Measurements from ENCODE around the gene ALDH1B1.

Gene ALDH1B1

DNA sequence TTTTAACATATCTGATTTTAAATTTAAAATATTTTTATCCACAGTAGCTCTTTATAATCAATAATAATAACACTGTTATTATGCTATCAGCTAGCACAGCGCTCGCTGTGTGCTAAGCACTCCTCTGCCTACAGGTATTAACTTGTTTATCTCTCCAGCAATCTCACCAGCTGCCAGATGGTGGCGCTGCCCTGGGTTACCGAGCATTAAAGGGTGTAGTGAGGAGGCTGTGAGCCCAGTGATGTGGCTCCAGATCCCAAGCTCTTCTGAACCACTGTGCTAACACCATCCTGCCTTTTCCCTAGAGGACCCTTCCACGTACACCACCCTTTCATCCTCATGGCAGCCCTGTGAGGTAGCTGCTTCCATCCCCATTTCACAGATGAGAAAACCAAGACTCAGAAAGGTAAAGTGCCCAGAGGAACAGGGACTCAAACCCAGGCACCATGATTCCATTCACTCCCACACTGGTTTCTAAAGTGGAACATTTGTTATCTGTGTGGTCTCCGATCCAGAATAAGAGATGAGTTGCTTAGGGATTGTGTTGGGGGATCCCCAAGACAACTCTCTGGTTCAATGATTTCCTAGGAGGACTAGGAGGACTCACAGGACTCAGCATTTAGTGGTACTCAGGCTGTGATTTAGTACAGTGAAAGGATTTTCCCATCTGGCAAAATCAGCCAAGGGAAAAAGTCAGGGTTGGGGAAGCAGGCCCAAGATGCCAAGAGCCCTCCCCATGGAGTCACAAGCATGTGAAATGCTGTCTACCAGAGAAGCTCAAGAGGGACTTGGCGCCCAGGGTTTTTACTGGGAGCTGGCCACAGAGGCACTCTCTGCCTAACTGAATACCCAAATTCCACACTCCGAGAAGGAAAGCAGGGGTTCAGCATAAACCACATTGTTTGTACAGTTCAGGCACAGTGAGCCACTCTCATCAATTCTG lies 24.8 kb downstream of the ALDH1B1 start:
- Histone ChIP-seq H3K4me3 (ENCODE audit: low read depth, low read length) (no peak overlapping the region), H3K4me1 (ENCODE audit: control insufficient read depth, insufficient read depth, low read length) (peaks cover 21% of the 10 kb centered on the region), H3K27ac (ENCODE audit: low read depth, low read length) (no peak overlapping the region), H3K9me3 (ENCODE audit: control insufficient read depth, insufficient read depth, low read length) (no peaks in the 10 kb centered on the region), H3K27me3 (ENCODE audit: control insufficient read depth, insufficient read depth, low read length) (peaks cover 1% of the 10 kb centered on the region), H3K36me3 (ENCODE audit: control insufficient read depth, insufficient read depth, low read length) (no peaks in the 10 kb centered on the region), H3K9ac (ENCODE audit: low read depth, low read length) (no peak overlapping the region)

DNA sequence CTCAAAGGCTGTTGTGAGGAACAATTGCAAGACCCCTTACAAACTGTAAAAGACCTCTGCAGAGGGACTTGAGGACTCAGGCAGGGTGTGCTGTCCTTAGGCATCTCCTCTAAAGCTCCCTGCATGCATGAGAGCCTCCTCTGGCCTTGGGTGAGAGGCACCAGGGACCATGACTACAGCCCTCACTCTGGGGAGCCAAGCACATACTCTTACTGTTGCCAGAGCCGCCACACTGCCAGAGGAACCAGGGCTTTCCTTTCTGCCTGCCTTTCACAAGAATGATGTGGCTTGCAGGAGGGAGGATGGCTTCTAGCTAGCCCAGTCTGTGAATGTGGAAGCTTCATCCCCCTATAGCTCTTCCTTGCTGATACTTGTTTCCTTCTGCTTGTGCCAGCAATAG lies 25.9 kb downstream of the ALDH1B1 start:
- Histone ChIP-seq H3K4me3 (ENCODE audit: low read depth, low read length) (no peak overlapping the region), H3K9ac (ENCODE audit: low read depth, low read length) (no peak overlapping the region), H3K4me1 (ENCODE audit: control insufficient read depth, insufficient read depth, low read length) (peaks cover 24% of the 10 kb centered on the region), H3K36me3 (ENCODE audit: control insufficient read depth, insufficient read depth, low read length) (no peaks in the 10 kb centered on the region), H3K27me3 (ENCODE audit: control insufficient read depth, insufficient read depth, low read length) (peaks cover 12% of the 10 kb centered on the region), H3K9me3 (ENCODE audit: control insufficient read depth, insufficient read depth, low read length) (no peaks in the 10 kb centered on the region), H3K27ac (ENCODE audit: low read depth, low read length) (no peak overlapping the region)

DNA sequence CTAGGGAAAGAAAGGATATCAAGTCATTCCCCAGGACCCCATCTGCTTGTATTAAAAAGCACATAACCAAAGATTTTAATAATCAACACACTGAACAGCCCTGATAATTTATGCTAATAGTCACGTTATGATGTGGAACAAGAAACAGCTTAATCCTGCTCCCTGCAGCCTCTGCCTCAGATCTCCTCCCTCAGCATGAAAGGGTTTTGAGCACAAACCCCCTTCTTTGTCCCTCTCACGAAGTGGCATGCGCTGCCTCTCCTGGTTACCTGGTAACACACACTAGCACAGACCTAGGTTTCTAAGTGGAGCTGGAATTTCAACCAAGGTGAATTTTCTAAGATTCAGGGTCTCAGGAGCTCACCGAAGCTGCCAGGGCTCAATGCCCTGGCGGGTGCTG lies 26.7 kb downstream of the ALDH1B1 start:
- Histone ChIP-seq H3K27me3 (ENCODE audit: control insufficient read depth, insufficient read depth, low read length) (peaks cover 17% of the 10 kb centered on the region), H3K4me3 (ENCODE audit: low read depth, low read length) (no peak overlapping the region), H3K4me1 (ENCODE audit: control insufficient read depth, insufficient read depth, low read length) (peaks cover 28% of the 10 kb centered on the region), H3K36me3 (ENCODE audit: control insufficient read depth, insufficient read depth, low read length) (no peaks in the 10 kb centered on the region), H3K9me3 (ENCODE audit: control insufficient read depth, insufficient read depth, low read length) (no peaks in the 10 kb centered on the region), H3K9ac (ENCODE audit: low read depth, low read length) (no peak overlapping the region), H3K27ac (ENCODE audit: low read depth, low read length) (no peak overlapping the region)

- Histone ChIP-seq H3K4me3 (ENCODE audit: low read depth, low read length) (no peak overlapping the region), H3K4me1 (ENCODE audit: control insufficient read depth, insufficient read depth, low read length) (peaks cover 28% of the 10 kb centered on the region), H3K27ac (ENCODE audit: low read depth, low read length) (peak overlapping the region; percentile 85), H3K9ac (ENCODE audit: low read depth, low read length) (no peak overlapping the region), H3K27me3 (ENCODE audit: control insufficient read depth, insufficient read depth, low read length) (peaks cover 40% of the 10 kb centered on the region), H3K9me3 (ENCODE audit: control insufficient read depth, insufficient read depth, low read length) (no peaks in the 10 kb centered on the region), H3K36me3 (ENCODE audit: control insufficient read depth, insufficient read depth, low read length) (no peaks in the 10 kb centered on the region)
These were observed 29.2 kb downstream of the ALDH1B1 start for GRCh38 chr9:38421498-38422211.

GRCh38 chr9:38422555-38423260 lies 30.2 kb downstream of the ALDH1B1 start:
- no peaks in the 10 kb centered on the region for H3K9me3 ChIP-seq (ENCODE audit: control insufficient read depth, insufficient read depth, low read length)
- no peaks in the 10 kb centered on the region for H3K36me3 ChIP-seq (ENCODE audit: control insufficient read depth, insufficient read depth, low read length)
- no peak overlapping the region for H3K9ac ChIP-seq (ENCODE audit: low read depth, low read length)
- H3K4me3 ChIP-seq (ENCODE audit: low read depth, low read length), result no peak overlapping the region
- H3K27ac ChIP-seq (ENCODE audit: low read depth, low read length), result no peak overlapping the region
- H3K4me1 ChIP-seq (ENCODE audit: control insufficient read depth, insufficient read depth, low read length), result peaks cover 35% of the 10 kb centered on the region
- H3K27me3 ChIP-seq (ENCODE audit: control insufficient read depth, insufficient read depth, low read length), result peaks cover 51% of the 10 kb centered on the region

- Histone ChIP-seq H3K27me3 (ENCODE audit: control insufficient read depth, insufficient read depth, low read length) (peaks cover 52% of the 10 kb centered on the region), H3K4me3 (ENCODE audit: low read depth, low read length) (peak overlapping the region; percentile 57), H3K36me3 (ENCODE audit: control insufficient read depth, insufficient read depth, low read length) (no peaks in the 10 kb centered on the region), H3K9ac (ENCODE audit: low read depth, low read length) (no peak overlapping the region), H3K9me3 (ENCODE audit: control insufficient read depth, insufficient read depth, low read length) (no peaks in the 10 kb centered on the region), H3K4me1 (ENCODE audit: control insufficient read depth, insufficient read depth, low read length) (peaks cover 35% of the 10 kb centered on the region), H3K27ac (ENCODE audit: low read depth, low read length) (no peak overlapping the region)
These were observed 30.9 kb downstream of the ALDH1B1 start for GRCh38 chr9:38423273-38423972.

GRCh38 chr9:38423973-38424843 lies 31.7 kb downstream of the ALDH1B1 start, which contains the start of gene IGFBPL1:
IGFBPL1 (minus strand) TSS chr9:38424454; CDS start chr9:38424424, 30 bp downstream.
- H3K9ac ChIP-seq (ENCODE audit: low read depth, low read length), result peak within 1 kb of the TSS; percentile 11; the same call in 1 of the 2 replicates
- peaks cover 29% of the 10 kb centered on the region for H3K4me1 ChIP-seq (ENCODE audit: control insufficient read depth, insufficient read depth, low read length)
- peak within 1 kb of the TSS; percentile 57 for H3K4me3 ChIP-seq (ENCODE audit: low read depth, low read length)
- H3K36me3 ChIP-seq (ENCODE audit: control insufficient read depth, insufficient read depth, low read length), result no peaks in the 10 kb centered on the region
- H3K27me3 ChIP-seq (ENCODE audit: control insufficient read depth, insufficient read depth, low read length), result peaks cover 52% of the 10 kb centered on the region
- H3K27ac ChIP-seq (ENCODE audit: low read depth, low read length), result no peak within 1 kb of the TSS
- H3K9me3 ChIP-seq (ENCODE audit: control insufficient read depth, insufficient read depth, low read length), result no peaks in the 10 kb centered on the region

GRCh38 chr9:38424918-38425317 lies 32.4 kb downstream of the ALDH1B1 start:
- H3K27me3 ChIP-seq (ENCODE audit: control insufficient read depth, insufficient read depth, low read length), result peaks cover 52% of the 10 kb centered on the region
- no peak overlapping the region for H3K9ac ChIP-seq (ENCODE audit: low read depth, low read length)
- no peak overlapping the region for H3K4me3 ChIP-seq (ENCODE audit: low read depth, low read length)
- H3K9me3 ChIP-seq (ENCODE audit: control insufficient read depth, insufficient read depth, low read length), result no peaks in the 10 kb centered on the region
- H3K27ac ChIP-seq (ENCODE audit: low read depth, low read length), result no peak overlapping the region
- no peaks in the 10 kb centered on the region for H3K36me3 ChIP-seq (ENCODE audit: control insufficient read depth, insufficient read depth, low read length)
- H3K4me1 ChIP-seq (ENCODE audit: control insufficient read depth, insufficient read depth, low read length), result peaks cover 25% of the 10 kb centered on the region

DNA sequence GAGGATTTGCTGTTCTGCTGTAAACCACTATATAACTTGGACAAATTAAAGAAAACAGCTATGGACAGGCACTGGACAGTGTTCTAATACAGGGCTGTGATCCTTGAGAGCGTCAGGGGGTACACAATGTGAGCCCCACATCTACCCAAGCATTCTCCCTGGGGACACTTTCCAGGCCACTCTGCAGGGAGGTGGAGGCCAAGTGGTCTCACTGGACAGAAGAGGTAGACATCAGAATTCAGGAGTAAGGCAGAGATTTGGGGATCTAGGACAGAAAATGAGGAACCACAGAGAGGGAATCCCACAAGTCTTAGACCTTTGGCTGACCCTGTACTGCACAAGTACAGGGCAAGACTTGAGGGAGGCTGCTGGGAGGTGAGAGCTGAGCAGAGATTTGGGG lies 35.6 kb downstream of the ALDH1B1 start:
- Histone ChIP-seq H3K9me3 (ENCODE audit: control insufficient read depth, insufficient read depth, low read length) (no peaks in the 10 kb centered on the region), H3K4me1 (ENCODE audit: control insufficient read depth, insufficient read depth, low read length) (peaks cover 14% of the 10 kb centered on the region)

GRCh38 chr9:38431116-38431515 lies 38.6 kb downstream of the ALDH1B1 start:
- Histone ChIP-seq H3K36me3 (ENCODE audit: control insufficient read depth, insufficient read depth, low read length) (no peaks in the 10 kb centered on the region), H3K27ac (ENCODE audit: low read depth, low read length) (no peak overlapping the region), H3K4me3 (ENCODE audit: low read depth, low read length) (no peak overlapping the region), H3K9me3 (ENCODE audit: control insufficient read depth, insufficient read depth, low read length) (no peaks in the 10 kb centered on the region), H3K27me3 (ENCODE audit: control insufficient read depth, insufficient read depth, low read length) (peaks cover 24% of the 10 kb centered on the region), H3K4me1 (ENCODE audit: control insufficient read depth, insufficient read depth, low read length) (peaks cover 15% of the 10 kb centered on the region), H3K9ac (ENCODE audit: low read depth, low read length) (no peak overlapping the region)

More for the DNA sequence above, 35.6 kb downstream of the ALDH1B1 start:
- Histone ChIP-seq H3K4me3 (ENCODE audit: low read depth, low read length) (no peak overlapping the region), H3K9ac (ENCODE audit: low read depth, low read length) (no peak overlapping the region), H3K27ac (ENCODE audit: low read depth, low read length) (no peak overlapping the region), H3K36me3 (ENCODE audit: control insufficient read depth, insufficient read depth, low read length) (no peaks in the 10 kb centered on the region), H3K27me3 (ENCODE audit: control insufficient read depth, insufficient read depth, low read length) (peaks cover 50% of the 10 kb centered on the region)

Measured in HUES48 (cell line).